Measurements from ENCODE around the gene KAZN. TPM values are rescaled to one million over a fixed set of nuclear protein-coding genes. Genes with fewer than 3 reads are reported as not detected.

The KAZN gene
- polyA plus RNA-seq, 5 donors, result 26.2 to 34.7 (median 29.0) TPM

DNA sequence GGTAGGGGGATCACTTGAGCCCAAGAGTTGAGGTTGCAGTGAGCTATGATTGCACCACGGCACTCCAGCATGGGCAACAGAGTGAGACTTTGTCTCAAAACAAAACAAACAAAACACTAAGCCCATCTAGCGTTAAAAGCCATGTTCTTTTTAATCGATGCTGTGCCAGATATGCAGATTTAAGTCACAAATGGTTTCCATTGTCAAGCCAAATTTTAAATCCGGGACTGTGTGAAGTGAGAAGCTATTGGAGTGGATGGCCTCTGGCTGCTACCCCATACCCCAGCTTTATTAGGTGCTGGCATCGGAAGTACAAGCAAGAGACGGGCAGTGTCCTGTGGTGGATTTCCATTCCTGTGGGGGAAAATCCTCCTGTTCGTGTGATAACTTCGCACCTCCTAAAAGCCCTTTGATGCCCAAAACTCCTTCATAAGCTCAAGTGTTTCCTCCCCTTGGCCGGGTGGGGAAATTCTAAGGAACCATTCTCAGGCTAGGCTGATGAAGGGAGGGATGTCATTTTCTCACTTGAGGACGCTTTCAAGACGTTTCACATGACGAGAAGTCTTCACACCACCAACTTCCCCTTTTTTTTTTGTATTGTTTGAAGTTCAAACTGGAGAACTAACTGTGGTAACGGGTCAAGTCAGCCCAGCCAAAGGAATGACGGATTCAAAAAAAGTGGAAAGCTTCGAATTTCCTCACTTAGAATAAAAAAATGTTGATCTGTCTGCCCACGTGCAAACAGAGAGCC lies 140.8 kb downstream of the KAZN start:
- DNase-seq, result no peak

DNA sequence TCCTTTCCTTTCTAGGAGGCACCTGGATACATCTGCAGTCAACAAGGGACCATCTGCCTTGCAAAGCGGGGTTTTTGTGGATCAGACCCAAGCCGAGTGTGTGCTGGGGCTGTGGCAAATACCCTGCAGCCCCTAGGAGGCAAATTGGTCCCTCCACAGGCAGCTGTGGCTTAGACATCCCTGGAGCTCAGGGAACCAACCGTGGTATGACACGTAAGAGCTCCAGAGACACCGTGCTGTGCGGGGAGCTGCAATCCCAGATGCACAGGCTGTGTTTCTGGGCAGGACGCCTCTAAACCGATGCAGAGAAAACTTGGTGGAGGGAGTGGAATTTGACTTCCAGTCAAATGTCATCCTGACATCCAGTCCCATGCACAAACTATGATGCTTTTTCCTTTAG lies 141.5 kb downstream of the KAZN start:
- no peak for DNase-seq

DNA sequence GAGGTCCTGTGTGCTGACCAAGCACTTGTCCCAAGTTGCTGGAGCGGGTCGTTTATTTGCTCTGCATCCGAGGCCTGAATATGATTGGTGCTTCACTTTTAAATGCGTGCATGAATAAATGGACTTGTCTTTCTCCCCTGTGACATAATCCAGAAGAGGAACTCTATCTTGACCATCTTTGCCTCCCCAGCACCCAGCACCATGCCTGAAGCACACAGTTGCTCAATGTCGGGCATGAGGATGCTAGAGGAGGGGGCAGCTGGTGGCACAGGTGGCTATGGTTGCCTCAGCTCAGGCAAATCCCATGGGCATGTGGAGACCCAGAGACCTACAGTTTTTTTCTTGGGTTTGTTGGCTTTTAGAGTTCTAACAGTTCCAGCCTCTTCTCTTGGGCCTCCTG lies 142.6 kb downstream of the KAZN start:
- no peak for DNase-seq

DNA sequence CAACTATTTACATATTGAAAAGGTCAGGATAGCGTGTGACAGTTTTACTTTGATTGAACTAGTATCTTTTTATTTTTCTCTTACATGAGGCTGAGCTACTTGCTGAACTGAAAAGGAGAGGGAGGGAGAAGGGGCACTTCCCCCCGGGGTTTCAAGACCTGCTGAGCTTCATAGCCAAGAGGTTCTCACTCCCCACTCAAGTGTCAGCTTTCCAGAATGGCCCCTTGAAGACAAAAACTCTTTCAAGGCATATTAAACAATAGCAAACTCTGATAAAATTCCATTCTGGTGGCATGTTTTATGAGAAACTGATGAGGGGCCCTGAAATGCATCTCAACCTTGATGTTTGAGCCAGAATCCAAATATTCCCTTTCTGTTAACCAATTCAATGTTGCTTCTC lies 143.0 kb downstream of the KAZN start:
- DNase-seq, result no peak

DNA sequence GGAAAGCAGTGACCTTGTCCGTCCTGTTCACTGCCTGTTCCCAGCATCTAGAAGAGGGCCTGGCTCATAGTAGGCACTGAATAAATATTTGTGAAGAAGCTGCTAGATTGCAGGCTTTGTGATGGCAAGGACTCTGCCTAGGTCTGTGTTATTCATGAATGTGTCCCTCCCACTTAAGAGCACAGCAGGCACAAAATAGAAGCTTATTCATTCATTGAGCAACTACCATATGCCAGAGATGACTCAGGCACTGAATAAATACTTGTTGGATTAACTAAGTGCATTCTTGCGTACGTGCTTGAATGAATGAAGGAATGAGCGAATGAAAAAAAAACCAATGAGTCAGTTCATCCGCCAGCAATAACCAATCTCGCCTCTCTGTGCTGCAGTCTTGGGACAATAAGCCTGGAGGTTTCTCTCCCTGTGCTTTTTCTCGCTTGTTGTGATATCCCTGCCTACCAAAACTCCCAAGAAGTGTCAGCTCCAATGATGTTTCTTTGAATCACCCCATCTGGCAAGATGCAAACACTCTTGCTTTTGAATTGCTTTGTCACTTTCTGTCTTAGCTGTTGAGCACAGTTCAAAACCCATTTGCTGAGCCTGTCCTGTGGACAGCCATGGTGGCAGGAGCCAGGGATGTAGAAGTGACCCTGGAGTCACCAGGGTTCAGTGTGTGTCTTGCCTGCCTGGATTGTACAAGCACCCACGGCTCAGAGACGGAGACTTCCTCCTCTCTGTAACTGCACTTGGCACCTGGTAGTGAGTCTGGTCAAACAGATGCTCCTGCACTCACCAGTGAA lies 143.9 kb downstream of the KAZN start:
- DNase-seq, result no peak

DNA sequence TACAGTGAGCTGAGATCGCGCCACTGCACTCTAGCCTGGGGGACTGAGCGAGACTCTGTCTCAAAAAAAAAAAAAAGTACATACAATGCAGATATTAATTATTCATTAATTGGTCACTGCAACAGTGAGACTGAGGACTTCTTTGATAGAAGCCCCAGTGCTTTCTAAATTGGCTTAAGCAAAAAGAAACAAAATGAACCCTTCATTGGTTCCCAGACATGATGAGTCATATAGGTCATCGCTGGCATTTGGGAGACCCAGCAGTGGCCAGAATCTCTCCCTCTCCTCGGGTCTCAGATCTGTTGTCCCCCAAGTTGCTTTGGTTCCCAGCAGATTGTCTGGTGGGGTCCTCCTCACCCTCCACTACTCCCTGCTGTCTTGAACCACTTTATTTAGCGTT lies 144.9 kb downstream of the KAZN start:
- no peak for DNase-seq

DNA sequence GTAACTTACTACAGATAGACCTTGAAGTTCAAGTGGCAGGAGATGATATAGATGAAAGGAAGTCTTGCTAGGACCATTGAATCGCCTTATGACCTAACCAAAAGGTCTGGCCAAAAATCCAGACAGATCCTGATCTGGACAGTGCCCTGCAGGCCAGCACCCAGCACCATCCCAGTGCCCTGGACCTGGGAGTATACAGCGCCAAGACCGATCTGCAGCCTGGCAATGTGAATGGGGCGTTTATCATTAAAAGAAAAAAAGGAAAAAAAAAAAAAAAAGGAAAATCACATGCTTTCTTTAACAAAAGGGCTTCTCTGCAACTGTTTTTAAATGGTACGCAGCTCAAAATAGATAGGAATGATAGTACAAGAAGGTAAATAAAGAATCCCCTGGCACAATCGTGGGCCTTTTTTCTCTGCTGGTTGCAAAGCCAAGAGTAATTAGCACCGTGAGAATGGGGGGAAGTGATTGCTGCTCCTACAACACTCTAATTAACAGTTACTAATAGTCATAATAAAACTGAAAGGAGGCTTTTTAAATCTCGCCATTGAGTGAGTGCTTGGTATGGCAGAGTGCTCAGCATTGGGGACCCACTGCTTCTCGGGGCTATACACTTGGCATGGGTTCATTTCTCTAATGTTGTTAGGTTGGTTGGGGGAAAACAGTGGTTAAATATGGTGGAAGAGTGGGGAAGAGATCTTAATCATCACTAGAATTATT lies 146.7 kb downstream of the KAZN start:
- no peak for DNase-seq

DNA sequence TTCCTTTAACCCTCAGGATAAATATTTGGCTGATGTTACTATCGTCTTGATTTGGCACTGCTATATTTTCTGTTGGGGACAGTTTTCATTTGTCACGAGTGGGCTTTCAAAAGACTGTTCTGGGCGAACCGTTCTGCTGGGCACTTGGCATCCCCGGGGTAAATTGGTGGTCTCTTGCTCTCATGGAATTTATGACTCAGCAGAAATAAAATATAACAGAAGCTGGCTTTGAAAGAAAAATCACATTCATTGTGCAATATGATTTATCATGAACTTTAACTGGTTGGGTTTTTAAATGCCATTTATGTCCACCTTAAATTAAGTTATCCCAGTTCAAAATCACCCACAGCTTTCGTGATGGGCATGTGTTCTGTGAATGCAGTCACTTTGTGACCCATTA lies 147.3 kb downstream of the KAZN start:
- no peak for DNase-seq

DNA sequence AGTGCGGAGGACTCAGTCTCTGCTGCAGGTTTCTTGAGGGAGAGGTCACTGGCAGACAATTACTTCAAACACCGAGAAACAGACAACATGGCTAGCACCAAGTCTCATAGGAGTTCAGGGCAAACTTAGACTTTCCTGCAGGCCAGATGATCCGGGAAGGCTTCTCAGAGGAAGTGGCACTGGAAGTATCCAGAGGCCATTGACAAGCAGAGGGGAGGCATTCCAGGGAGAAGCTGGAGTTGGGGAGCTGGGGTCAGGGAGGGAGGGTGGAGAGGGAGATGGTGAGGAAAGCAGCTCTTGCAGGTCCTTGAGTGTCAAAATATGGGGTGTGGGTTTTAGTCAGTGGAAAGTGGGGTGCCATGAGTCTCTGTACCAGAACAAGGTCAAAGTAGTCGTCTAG lies 147.9 kb downstream of the KAZN start:
- no peak for DNase-seq

DNA sequence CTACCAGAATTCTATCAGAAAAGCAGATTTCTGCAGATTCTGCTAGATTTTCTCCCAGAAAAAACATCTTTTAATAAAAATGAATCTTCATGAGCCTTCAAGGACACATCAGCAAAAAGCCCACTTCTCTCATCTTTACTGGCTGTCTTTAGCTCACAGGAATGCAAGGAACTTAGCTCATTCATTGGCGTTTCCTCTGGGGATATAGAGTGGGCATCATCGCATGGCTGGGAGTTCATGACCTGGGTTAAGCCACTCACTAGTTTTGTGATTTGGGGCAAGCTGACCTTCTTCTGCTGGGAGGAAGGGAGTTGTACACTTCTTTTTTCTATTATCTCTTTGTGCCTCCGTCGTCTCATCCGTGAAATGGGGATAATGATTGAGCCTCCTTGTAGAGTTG lies 149.7 kb downstream of the KAZN start:
- no peak for DNase-seq

DNA sequence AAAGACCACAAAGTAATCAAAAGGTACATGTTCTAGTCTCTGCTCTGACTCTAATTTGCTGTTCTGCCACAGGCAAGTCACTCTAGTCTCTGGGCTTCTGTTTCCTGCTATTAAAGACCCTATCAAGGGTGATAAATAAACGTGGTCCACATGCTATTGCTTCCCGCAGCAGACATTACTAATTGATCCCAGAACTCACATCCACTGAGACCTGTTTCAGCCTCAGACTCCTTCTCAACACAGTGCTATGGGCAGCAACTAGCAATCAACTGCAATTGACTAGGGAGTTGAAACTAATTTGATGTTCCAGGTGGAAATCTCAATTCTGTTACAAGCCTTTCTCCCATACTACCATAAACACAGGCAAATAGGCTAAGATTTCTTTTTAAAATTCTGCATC lies 150.5 kb downstream of the KAZN start:
- no peak for DNase-seq

DNA sequence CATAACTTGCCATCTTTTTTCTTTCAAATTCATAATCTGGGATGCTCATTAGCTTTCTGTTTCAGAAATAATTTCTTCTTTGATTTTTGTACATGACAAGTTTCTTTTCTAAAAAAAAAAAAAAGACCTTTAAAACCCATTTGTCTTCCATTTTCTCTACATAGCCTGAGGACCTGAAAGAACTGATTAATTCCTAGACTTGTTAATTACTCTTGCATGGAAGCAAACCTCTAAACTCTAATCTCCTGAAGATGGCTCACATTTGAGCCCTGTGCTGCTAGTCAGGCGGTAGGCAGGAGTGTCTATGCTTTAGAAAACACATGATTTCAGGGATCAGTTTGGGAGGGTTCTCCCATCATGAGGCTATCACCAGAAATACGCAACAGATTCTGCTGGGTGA lies 152.0 kb downstream of the KAZN start:
- DNase-seq, result no peak

DNA sequence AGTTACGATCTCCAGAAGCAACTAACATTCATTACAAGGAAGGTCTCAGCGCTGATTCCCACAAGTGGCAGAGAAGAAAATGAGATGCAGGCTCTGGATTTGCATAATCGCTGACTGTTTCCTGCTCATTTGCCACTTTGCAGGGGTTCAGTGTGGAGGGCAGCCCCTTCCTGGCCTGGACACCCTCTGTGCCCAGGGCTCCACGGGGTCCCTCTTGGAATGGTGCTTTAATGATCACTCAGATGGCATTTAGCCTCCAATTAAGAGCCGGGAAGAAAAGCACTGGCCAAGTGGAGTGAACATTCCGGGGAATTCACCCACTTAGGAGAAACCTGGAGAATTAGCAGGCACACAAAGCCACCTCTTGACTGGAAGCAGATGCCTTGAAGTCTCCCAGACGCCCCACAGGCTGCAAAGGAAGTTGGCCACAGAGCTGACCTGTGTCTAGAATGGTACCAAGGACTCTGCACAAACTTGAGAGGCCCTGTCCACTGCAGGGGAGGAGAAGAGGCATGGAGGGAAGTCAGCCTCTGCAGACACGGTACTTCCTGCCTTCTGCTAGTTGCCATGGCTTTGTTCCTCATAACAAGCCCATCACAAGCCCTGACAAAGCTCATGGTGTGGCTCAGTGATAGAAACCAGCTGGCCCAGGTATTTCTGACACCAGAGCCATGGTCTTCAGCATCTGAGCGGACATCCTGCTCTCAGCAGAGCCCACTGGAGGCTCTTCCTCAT lies 157.2 kb downstream of the KAZN start:
- DNase-seq, result no peak

DNA sequence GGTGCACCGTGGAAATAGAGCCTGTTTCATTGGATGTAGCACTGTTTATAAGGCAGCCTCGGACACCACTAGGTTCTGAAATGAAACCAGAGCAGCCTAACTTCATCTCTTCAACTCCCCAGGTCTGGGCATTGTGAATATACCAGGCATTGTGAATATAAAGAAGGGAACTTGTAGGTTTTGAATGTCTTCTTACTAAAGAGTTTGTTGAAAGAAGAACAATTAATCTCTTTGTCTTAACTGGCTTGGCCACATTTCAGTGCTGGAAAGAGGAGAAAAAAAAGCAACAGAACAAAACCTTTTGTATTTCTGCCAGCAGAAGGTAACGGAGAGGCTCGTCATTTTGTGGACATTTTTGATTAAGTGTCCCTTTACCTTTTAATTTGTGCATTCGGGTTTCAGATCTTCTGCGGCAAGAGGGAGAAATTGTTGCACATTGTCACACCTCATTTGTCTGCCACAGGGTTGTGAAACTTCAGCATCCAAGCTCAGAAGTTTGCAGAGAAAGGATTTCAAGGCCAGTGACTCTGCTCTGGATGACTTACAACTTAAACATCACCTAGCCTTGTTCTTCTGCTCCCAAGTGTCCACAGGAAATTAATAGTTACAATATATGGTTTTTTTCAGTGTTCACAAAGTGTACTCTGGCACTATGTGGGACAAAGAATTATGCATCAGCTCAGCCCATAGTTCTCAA lies 158.3 kb downstream of the KAZN start:
- DNase-seq, result no peak

DNA sequence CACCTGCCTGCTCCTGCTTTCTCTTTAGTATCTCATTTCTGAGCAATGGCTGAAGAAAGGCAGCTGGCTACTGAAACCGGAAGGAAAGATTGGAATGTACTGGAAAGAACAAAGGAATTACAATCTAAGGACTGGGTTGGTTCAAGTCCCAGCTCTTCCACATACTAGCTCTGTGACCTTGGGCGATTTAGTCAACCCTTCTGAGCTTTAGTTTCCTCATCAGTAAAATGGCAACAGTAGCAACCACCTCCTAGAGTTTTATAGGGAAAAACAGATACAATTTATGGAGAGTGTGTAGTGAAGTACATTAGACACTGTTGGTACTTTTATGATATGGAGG lies 158.8 kb downstream of the KAZN start:
- DNase-seq, result no peak

DNA sequence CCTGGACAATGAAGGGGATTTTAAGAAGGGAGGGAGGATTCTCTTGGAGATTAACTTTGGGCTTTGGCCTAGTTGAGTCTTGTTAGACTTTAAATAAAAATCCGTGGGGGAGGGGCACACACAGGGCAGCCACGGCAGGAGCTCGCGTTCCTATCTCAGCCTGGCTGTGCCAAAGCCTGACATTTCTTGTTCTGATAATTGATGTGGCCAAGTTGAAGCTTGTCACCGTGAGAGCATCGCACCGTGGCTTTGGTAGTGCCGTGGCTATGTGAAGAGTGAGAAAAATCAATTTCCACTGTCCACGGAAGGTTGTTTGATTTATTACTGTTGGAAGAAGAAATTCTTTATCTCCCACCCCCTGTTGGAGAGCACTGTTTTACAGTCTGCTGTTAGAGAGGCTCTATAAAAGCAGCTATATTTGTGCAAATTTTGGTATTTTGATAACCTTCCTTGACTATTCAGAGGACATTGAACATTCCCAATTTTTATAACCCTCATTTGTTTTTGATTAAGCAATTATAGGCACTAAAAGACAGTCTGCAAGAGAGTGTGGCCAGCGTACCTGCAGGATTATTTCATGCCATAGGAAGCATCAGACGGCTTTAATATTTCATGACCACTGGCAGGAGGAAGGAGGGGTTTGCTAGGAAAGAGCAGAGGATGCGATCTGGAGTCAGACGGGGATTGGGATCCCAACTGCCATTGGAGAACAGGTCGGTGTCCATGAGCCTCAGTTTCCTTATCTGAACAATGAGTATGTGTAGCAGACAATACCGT lies 160.7 kb downstream of the KAZN start:
- no peak for DNase-seq

DNA sequence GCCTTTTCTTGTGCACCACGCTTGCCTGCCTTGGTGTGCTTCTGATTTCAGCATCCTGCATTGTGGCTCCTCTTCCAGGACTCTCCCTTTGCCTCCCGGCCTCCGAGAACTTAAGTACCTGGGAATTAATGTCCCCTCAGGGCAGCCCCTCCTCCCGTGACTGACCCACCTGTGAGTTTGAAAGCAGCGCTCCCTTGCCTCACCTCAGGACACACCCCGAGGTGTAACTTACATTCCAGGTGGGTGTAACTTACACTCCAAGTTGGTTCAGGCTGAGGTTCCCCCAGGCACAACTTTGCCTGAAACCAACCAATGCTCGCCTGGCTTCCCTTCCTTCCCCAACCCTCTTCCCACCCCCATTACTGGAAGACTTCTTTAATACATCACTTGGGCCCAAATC lies 161.4 kb downstream of the KAZN start:
- DNase-seq, result no peak

DNA sequence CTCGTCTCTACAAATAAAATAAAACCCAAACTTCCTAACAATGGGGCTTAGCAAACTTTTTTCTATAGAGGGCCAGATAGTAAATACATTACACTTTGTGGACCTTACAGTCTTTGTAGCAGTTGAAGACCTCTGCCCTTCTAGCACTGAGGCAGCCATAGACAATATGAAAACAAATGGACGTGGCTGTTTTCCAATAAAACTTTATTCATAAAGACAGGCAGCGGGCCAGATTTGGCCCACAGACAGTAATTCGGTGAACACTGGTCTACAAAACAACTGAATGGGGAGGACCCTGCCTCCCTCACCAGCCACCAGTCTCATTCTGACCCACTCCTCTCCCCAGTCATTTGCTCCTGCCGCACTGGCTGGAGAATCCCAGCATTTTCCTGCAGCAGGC lies 162.3 kb downstream of the KAZN start:
- no peak for DNase-seq

DNA sequence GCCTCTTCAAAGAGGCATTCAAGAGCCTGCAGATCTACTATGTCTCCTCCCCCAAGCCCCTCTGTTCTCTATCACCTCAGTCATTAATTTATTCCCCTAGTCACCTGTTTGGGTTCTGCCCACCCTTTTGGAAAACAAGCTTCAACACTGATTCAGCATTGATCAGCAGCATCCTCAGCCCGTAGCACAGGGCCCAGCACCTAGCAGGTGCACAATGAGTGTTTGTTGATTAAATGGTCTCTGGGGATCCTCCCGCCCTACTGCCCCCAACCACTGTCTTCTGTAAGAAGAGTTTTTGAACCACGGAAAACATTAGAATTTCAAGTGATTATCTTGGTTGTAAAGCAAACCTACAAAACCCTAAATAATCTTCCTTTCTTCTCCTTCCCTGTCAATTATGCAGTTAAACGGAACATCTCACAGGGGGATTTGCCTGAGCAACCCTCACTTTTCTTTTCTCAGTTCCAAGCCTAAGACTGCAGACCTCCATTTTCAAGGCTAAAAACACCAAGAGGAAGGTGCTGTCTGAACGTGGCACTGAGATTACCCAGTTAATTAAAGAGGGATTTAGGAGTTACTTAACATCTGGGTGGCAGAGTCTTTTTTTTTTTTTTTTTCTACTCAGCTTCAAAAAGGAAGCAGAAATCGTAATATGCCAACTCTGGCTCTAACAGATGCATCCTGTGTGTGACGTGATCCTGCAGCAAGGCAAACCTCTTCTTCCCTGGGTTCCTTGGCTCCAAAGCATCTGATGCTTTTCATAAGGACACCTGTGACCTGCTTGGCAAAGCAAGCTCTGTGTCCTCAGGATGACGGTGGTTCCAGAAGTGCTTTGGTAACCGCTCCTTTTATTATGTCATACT lies 163.0 kb downstream of the KAZN start:
- no peak for DNase-seq

DNA sequence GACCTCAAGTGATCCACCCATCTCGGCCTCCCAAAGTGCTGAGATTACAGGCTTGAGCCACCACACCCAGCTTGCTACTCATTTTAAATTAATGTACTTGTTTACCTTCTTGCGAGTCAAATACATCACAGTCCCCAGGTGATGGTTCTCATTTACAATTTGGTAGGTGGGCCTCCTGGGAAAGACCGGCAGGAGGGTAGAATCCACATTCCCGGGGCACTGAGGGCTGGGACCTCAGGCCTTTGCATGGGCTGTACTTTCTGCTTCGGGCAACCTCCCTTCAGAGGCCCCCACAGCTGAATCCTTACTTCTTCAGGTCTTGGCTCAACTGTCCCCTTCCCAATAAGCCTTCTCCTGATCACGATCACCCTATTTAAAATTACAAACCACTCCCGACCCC lies 165.5 kb downstream of the KAZN start:
- no peak for DNase-seq

All from right lung (tissue), 5 donors.